Measurements from ENCODE around the gene STK10.

STK10 gene

GRCh38 chr5:172144931-172145869 lies 42.8 kb downstream of the STK10 start:
- in situ Hi-C loops (cut with HindIII; ENCODE audit: low sequenced_read_pairs) = no loop called here

GRCh38 chr5:172144291-172144815 lies 43.7 kb downstream of the STK10 start:
- in situ Hi-C loops (cut with HindIII; ENCODE audit: low sequenced_read_pairs) = no loop called here

GRCh38 chr5:172143875-172144274 lies 44.1 kb downstream of the STK10 start:
- in situ Hi-C loops (cut with HindIII; ENCODE audit: low sequenced_read_pairs) = no loop called here

GRCh38 chr5:172142709-172143215 lies 45.3 kb downstream of the STK10 start:
- in situ Hi-C loops (cut with HindIII; ENCODE audit: low sequenced_read_pairs) = no loop called here

- in situ Hi-C loops (cut with HindIII; ENCODE audit: low sequenced_read_pairs) = no loop called here
Observed at GRCh38 chr5:172141949-172142319, 46.1 kb downstream of the STK10 start.

GRCh38 chr5:172140866-172141265 lies 47.2 kb downstream of the STK10 start:
- in situ Hi-C loops (cut with HindIII; ENCODE audit: low sequenced_read_pairs) = no loop called here

- in situ Hi-C loops (cut with HindIII; ENCODE audit: low sequenced_read_pairs) = no loop called here
Observed at GRCh38 chr5:172140120-172140519, 47.9 kb downstream of the STK10 start.

- in situ Hi-C loops (cut with HindIII; ENCODE audit: low sequenced_read_pairs) = no loop called here
Observed at GRCh38 chr5:172137046-172137445, 51.0 kb downstream of the STK10 start.

GRCh38 chr5:172133359-172134029 lies 54.5 kb downstream of the STK10 start:
- in situ Hi-C loops (cut with HindIII; ENCODE audit: low sequenced_read_pairs) = no loop called here

GRCh38 chr5:172131690-172132089 lies 56.3 kb downstream of the STK10 start:
- in situ Hi-C loops (cut with HindIII; ENCODE audit: low sequenced_read_pairs) = no loop called here

GRCh38 chr5:172129256-172129910 lies 58.6 kb downstream of the STK10 start:
- in situ Hi-C loops (cut with HindIII; ENCODE audit: low sequenced_read_pairs) = loop anchor here (5.0 kb wide), 1 partner anchor 48 kb away; no protein-coding TSS in a partner anchor

GRCh38 chr5:172127581-172127980 lies 60.4 kb downstream of the STK10 start:
- in situ Hi-C loops (cut with HindIII; ENCODE audit: low sequenced_read_pairs) = loop anchor here (5.0 kb wide), 1 partner anchor 50 kb away; no protein-coding TSS in a partner anchor

GRCh38 chr5:172123269-172123692 lies 64.7 kb downstream of the STK10 start:
- in situ Hi-C loops (cut with HindIII; ENCODE audit: low sequenced_read_pairs) = no loop called here

- in situ Hi-C loops (cut with HindIII; ENCODE audit: low sequenced_read_pairs) = no loop called here
Observed at GRCh38 chr5:172119921-172120688, 67.9 kb downstream of the STK10 start.

- in situ Hi-C loops (cut with HindIII; ENCODE audit: low sequenced_read_pairs) = no loop called here
Observed at GRCh38 chr5:172118891-172119290, 69.1 kb downstream of the STK10 start.

- in situ Hi-C loops (cut with HindIII; ENCODE audit: low sequenced_read_pairs) = no loop called here
Observed at GRCh38 chr5:172117977-172118701, 69.9 kb downstream of the STK10 start.

- in situ Hi-C loops (cut with HindIII; ENCODE audit: low sequenced_read_pairs) = no loop called here
Observed at GRCh38 chr5:172115541-172115982, 72.5 kb downstream of the STK10 start.

- in situ Hi-C loops (cut with HindIII; ENCODE audit: low sequenced_read_pairs) = no loop called here
Observed at GRCh38 chr5:172114875-172115422, 73.1 kb downstream of the STK10 start.

GRCh38 chr5:172113036-172113435 lies 75.0 kb downstream of the STK10 start:
- in situ Hi-C loops (cut with HindIII; ENCODE audit: low sequenced_read_pairs) = no loop called here

Measured in endothelial cell of hepatic sinusoid (primary cell).